ENCODE data around the gene LRRC74B.

Gene LRRC74B

GRCh38 chr22:21032037-21032867 is 13.5 kb upstream of the LRRC74B start, which contains the start of gene SLC7A4:
TSS of gene SLC7A4 (minus strand) at chr22:21032561. CDS start at chr22:21031812, 749 bp downstream.
- Histone ChIP-seq H3K27me3 (ENCODE audit: low read length) (no peaks in the 10 kb centered on the region), H3K9ac (ENCODE audit: low read length) (no peak within 1 kb of the TSS), H3K36me3 (ENCODE audit: low read length) (no peaks in the 10 kb centered on the region), H3K9me3 (ENCODE audit: insufficient read depth, low read length) (no peaks in the 10 kb centered on the region), H3K4me3 (ENCODE audit: insufficient read depth, low read length, poor library complexity, severe bottlenecking) (no peak within 1 kb of the TSS), H3K79me2 (ENCODE audit: insufficient read depth, low read length) (no peaks in the 10 kb centered on the region), H3K9me2 (replicated peaks; ENCODE audit: insufficient read depth, low read length) (no peaks in the 10 kb centered on the region), H3K4me2 (ENCODE audit: low read depth, low read length, poor library complexity, severe bottlenecking) (no peak within 1 kb of the TSS), H4K20me1 (ENCODE audit: low read depth, low read length) (no peaks in the 10 kb centered on the region), H2AFZ (ENCODE audit: low read depth, low read length, severe bottlenecking) (no peak within 1 kb of the TSS), H3K27ac (ENCODE audit: low read depth, low read length) (no peak within 1 kb of the TSS), H3F3A (ENCODE audit: insufficient read depth) (no peaks in the 10 kb centered on the region)
- TF ChIP-seq CTCF (IDR thresholded peaks at IDR 0.05; ENCODE audit: insufficient read depth, low read length, poor library complexity, severe bottlenecking) (no peak), EZH2phosphoT487 (conservative IDR thresholded peaks at IDR 0.05; ENCODE audit: low read length) (no peak)

GRCh38 chr22:21032868-21033688 is 12.7 kb upstream of the LRRC74B start:
- no peak overlapping the region for H3K4me3 ChIP-seq (ENCODE audit: insufficient read depth, low read length, poor library complexity, severe bottlenecking)
- H3F3A ChIP-seq (ENCODE audit: insufficient read depth): no peaks in the 10 kb centered on the region
- no peaks in the 10 kb centered on the region for H3K9me3 ChIP-seq (ENCODE audit: insufficient read depth, low read length)
- no peaks in the 10 kb centered on the region for H4K20me1 ChIP-seq (ENCODE audit: low read depth, low read length)
- no peak overlapping the region for H3K4me2 ChIP-seq (ENCODE audit: low read depth, low read length, poor library complexity, severe bottlenecking)
- no peak overlapping the region for H3K27ac ChIP-seq (ENCODE audit: low read depth, low read length)
- H3K9ac ChIP-seq (ENCODE audit: low read length): no peak overlapping the region
- H3K79me2 ChIP-seq (ENCODE audit: insufficient read depth, low read length): no peaks in the 10 kb centered on the region
- TF ChIP-seq CTCF (IDR thresholded peaks at IDR 0.05; ENCODE audit: insufficient read depth, low read length, poor library complexity, severe bottlenecking): no peak
- TF ChIP-seq EZH2phosphoT487 (conservative IDR thresholded peaks at IDR 0.05; ENCODE audit: low read length): no peak
- H3K27me3 ChIP-seq (ENCODE audit: low read length): no peaks in the 10 kb centered on the region
- H2AFZ ChIP-seq (ENCODE audit: low read depth, low read length, severe bottlenecking): no peak overlapping the region
- no peaks in the 10 kb centered on the region for H3K36me3 ChIP-seq (ENCODE audit: low read length)
- H3K9me2 ChIP-seq (replicated peaks; ENCODE audit: insufficient read depth, low read length): no peaks in the 10 kb centered on the region

- Histone ChIP-seq H3K79me2 (ENCODE audit: insufficient read depth, low read length) (no peaks in the 10 kb centered on the region), H3K36me3 (ENCODE audit: low read length) (no peaks in the 10 kb centered on the region), H3K9me2 (replicated peaks; ENCODE audit: insufficient read depth, low read length) (no peaks in the 10 kb centered on the region), H3K4me3 (ENCODE audit: insufficient read depth, low read length, poor library complexity, severe bottlenecking) (no peak overlapping the region), H3K9ac (ENCODE audit: low read length) (no peak overlapping the region), H3K27me3 (ENCODE audit: low read length) (no peaks in the 10 kb centered on the region), H3F3A (ENCODE audit: insufficient read depth) (no peaks in the 10 kb centered on the region), H2AFZ (ENCODE audit: low read depth, low read length, severe bottlenecking) (no peak overlapping the region), H4K20me1 (ENCODE audit: low read depth, low read length) (no peaks in the 10 kb centered on the region), H3K27ac (ENCODE audit: low read depth, low read length) (no peak overlapping the region), H3K4me2 (ENCODE audit: low read depth, low read length, poor library complexity, severe bottlenecking) (no peak overlapping the region), H3K9me3 (ENCODE audit: insufficient read depth, low read length) (no peaks in the 10 kb centered on the region)
- TF ChIP-seq CTCF (IDR thresholded peaks at IDR 0.05; ENCODE audit: insufficient read depth, low read length, poor library complexity, severe bottlenecking) (no peak), EZH2phosphoT487 (conservative IDR thresholded peaks at IDR 0.05; ENCODE audit: low read length) (no peak)
Observed at GRCh38 chr22:21033895-21034294, 11.9 kb upstream of the LRRC74B start.
